C1 segment of cervical spinal cord (tissue), 14 donors: ENCODE measurements around the gene CDKL1.
"Not testable (repeated sequence)": the region's sequence is repeated elsewhere in the genome, so short reads cannot be mapped to it uniquely, and the experiment has no call there.

Source experiments
- DNase-seq, 14 donors: peaks; one replicate each; lab custom pipeline; 2025; lab: John Stamatoyannopoulos, UW

CDKL1 gene

GRCh38 chr14:50357753-50358395, 38.8 kb downstream of the CDKL1 start:
- no peak for DNase-seq

GRCh38 chr14:50357124-50357523, 39.6 kb downstream of the CDKL1 start:
- DNase-seq, result no peak

- DNase-seq, result not testable (repeated sequence)
Measured at GRCh38 chr14:50356283-50356682, 40.4 kb downstream of the CDKL1 start.

- no peak for DNase-seq
Measured at GRCh38 chr14:50355692-50356091, 41.0 kb downstream of the CDKL1 start.

- DNase-seq, result no peak
Measured at GRCh38 chr14:50354527-50354926, 42.2 kb downstream of the CDKL1 start.

- DNase-seq, result no peak
Measured at GRCh38 chr14:50353126-50353525, 43.6 kb downstream of the CDKL1 start.

GRCh38 chr14:50352584-50352983, 44.1 kb downstream of the CDKL1 start:
- DNase-seq, result no peak

GRCh38 chr14:50350975-50351374, 45.7 kb downstream of the CDKL1 start:
- no peak for DNase-seq

GRCh38 chr14:50348933-50349332, 47.7 kb downstream of the CDKL1 start:
- no peak for DNase-seq

- no peak for DNase-seq
Measured at GRCh38 chr14:50347521-50347920, 49.2 kb downstream of the CDKL1 start.

- DNase-seq, result no peak
Measured at GRCh38 chr14:50345846-50346422, 50.7 kb downstream of the CDKL1 start.

- no peak for DNase-seq
Measured at GRCh38 chr14:50344876-50345563, 51.7 kb downstream of the CDKL1 start.

GRCh38 chr14:50344116-50344775, 52.4 kb downstream of the CDKL1 start:
- no peak for DNase-seq

- no peak for DNase-seq
Measured at GRCh38 chr14:50343434-50343833, 53.2 kb downstream of the CDKL1 start.

GRCh38 chr14:50342221-50343078, 54.2 kb downstream of the CDKL1 start:
- peak in 12 of 14 donors; percentile 15 to 81 (median 38) for DNase-seq

- DNase-seq, result no peak
Measured at GRCh38 chr14:50340963-50341362, 55.7 kb downstream of the CDKL1 start.

- no peak for DNase-seq
Measured at GRCh38 chr14:50340045-50340444, 56.6 kb downstream of the CDKL1 start.

GRCh38 chr14:50339178-50339804, 57.4 kb downstream of the CDKL1 start:
- DNase-seq, result no peak

GRCh38 chr14:50338587-50338986, 58.1 kb downstream of the CDKL1 start:
- no peak for DNase-seq

GRCh38 chr14:50335989-50336824, 60.5 kb downstream of the CDKL1 start:
- DNase-seq, result peak in 10 of 14 donors; percentile 14 to 60 (median 34)
